Lower lobe of right lung (tissue), 2 donors: ENCODE measurements around the gene COMT. TPM values are rescaled to one million over a fixed set of nuclear protein-coding genes. Genes with fewer than 3 reads are reported as not detected.

ENCODE experiments used
- ATAC-seq, 2 donors: fragments of 200-7000 bp; cut with Tn5 transposase; one replicate each; pipeline ENCODE4 v1.9.1; 2020 to 2022; ENCODE audit warnings: mild to moderate bottlenecking in 2 of 2, moderate library complexity in 2 of 2
- DNase-seq: peaks from one replicate; pipeline ENCODE4 v3.0.0-alpha.2; 2020
- H3K27ac ChIP-seq: fragments of 200-600 bp; one replicate; pipeline ENCODE4 v1.8.0; 2022
- H3K27me3 ChIP-seq: fragments of 200-600 bp; one replicate; pipeline ENCODE4 v1.8.0; 2022; ENCODE audit warnings: low read depth
- H3K36me3 ChIP-seq: fragments of 200-600 bp; one replicate; pipeline ENCODE4 v1.8.0; 2022; ENCODE audit warnings: mild to moderate bottlenecking
- H3K4me1 ChIP-seq: fragments of 200-600 bp; one replicate; pipeline ENCODE4 v1.8.0; 2022
- H3K4me3 ChIP-seq: fragments of 200-600 bp; one replicate; pipeline ENCODE4 v1.8.0; 2022; ENCODE audit warnings: mild to moderate bottlenecking
- H3K9me3 ChIP-seq: fragments of 200-600 bp; one replicate; pipeline ENCODE4 v1.8.0; 2022
- CTCF ChIP-seq: fragments of 200-600 bp; IDR thresholded peaks from one replicate; pipeline ENCODE4 v1.8.0; 2022; ENCODE audit warnings: antibody characterized with exemption, mild to moderate bottlenecking
- intact Hi-C: fragments of 100-400 bp; cut with DNase I; formaldehyde crosslinking; loops from one replicate; pipeline ENCODE4 v1.11.0; 2022
- total RNA-seq: library from RNA; stranded (reverse); fragmentation: NEBNext Ultra II Directional; extraction: Animal tissue kit (Norgen Biotek cat#: 25700); gene quantifications from one replicate; pipeline ENCODE4 v1.2.1, GENCODE V29; 2021
- donor health status: DM: no; HTN: yes; CAD: no; lungs with severe emphysema.

The COMT gene
- total RNA-seq, 1 donor from 2014 or later: 235 TPM

GRCh38 chr22:20011123-20011992 lies 69.8 kb downstream of the COMT start:
- no peak for DNase-seq
- no peak for TF ChIP-seq CTCF
- intact Hi-C loops: no loop called here
- Histone ChIP-seq H3K4me1 (peaks cover 22% of the 10 kb centered on the region), H3K4me3 (no peak overlapping the region), H3K27ac (no peak overlapping the region), H3K36me3 (no peaks in the 10 kb centered on the region), H3K9me3 (no peaks in the 10 kb centered on the region), H3K27me3 (no peaks in the 10 kb centered on the region)
- no peak for ATAC-seq

DNA sequence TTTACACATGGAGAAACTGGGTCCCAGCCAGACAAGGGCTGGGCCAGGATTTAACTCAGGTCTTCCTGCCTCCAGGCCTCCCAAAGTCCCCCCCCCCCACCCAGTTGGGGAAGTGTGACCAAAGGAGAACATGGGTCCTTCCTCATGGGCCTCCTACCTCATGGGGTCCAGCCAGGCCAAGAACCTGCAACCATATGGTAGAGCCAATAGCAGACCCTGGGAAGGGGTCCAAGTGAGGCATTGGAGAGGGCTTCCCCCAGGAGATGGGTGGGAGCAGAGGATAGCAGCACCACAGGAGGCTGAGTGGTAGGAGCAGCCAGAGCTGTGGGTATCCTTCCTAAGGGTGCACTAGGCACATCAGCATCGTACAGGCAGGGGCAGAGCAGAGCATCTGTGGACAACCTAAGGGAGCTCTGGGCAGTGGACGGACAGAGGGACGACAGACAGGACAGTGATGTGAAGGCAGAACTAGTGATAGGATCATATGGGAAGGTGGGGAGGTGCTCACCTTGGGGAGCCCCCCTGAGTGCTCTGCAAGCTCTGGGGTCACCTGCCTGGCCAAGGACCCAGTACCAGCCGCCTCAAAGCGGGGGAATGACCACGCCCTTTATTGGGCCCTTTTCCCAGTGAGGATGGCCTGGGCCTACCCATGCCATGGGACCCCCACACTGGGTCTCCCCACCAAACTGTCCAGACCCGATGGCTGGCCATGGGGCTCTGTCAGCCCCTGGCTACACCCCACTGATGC lies 70.6 kb downstream of the COMT start:
- Histone ChIP-seq H3K4me3 (no peak overlapping the region), H3K36me3 (no peaks in the 10 kb centered on the region), H3K9me3 (no peaks in the 10 kb centered on the region), H3K4me1 (peaks cover 23% of the 10 kb centered on the region), H3K27ac (no peak overlapping the region), H3K27me3 (no peaks in the 10 kb centered on the region)
- DNase-seq: no peak
- ATAC-seq: no peak
- intact Hi-C loops: no loop called here
- TF ChIP-seq CTCF: no peak

DNA sequence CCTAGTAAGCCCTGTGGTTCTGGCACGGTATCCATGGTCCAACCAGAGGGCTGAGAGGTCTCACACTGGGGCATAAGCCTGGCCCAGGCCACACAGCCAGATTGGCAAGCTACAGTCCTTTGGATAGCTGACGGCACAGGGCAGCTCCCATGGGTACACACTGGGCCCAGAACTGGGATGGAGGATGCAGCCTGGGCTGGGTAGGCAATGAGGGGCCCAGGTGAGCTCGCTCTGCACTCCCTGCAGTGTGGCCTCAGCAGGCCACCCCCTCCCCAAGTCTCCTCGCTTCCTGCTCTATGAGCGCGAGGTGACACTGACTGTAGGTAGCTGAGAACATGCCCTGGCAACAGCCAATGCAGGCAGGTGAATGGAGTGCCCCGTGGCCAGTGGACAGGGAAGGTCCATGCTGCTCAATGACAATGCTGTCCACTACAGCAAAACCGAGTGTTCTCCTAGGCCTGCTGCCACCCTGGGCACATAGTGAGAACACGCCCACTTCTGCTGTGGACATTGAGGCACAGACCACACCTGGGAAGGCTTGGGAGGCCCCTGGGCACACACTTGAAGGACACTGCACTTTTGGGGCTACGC lies 71.3 kb downstream of the COMT start:
- Histone ChIP-seq H3K27ac (no peak overlapping the region), H3K4me1 (peaks cover 30% of the 10 kb centered on the region), H3K9me3 (no peaks in the 10 kb centered on the region), H3K27me3 (no peaks in the 10 kb centered on the region), H3K36me3 (no peaks in the 10 kb centered on the region), H3K4me3 (no peak overlapping the region)
- intact Hi-C loops: no loop called here
- TF ChIP-seq CTCF: no peak
- no peak for DNase-seq
- no peak for ATAC-seq

GRCh38 chr22:20013382-20013871 lies 71.9 kb downstream of the COMT start:
- Histone ChIP-seq H3K27me3 (no peaks in the 10 kb centered on the region), H3K27ac (no peak overlapping the region), H3K9me3 (no peaks in the 10 kb centered on the region), H3K4me1 (peaks cover 31% of the 10 kb centered on the region), H3K36me3 (no peaks in the 10 kb centered on the region), H3K4me3 (no peak overlapping the region)
- TF ChIP-seq CTCF: peak; percentile 83
- peak; percentile 78 for DNase-seq
- ATAC-seq: peak; percentile 28 to 36
- intact Hi-C loops: no loop called here

GRCh38 chr22:20014526-20015186 lies 73.1 kb downstream of the COMT start:
- intact Hi-C loops: no loop called here
- TF ChIP-seq CTCF: no peak
- DNase-seq: no peak
- Histone ChIP-seq H3K4me3 (no peak overlapping the region), H3K36me3 (no peaks in the 10 kb centered on the region), H3K4me1 (peaks cover 31% of the 10 kb centered on the region), H3K9me3 (no peaks in the 10 kb centered on the region), H3K27ac (no peak overlapping the region), H3K27me3 (no peaks in the 10 kb centered on the region)
- no peak for ATAC-seq
